Hematopoietic multipotent progenitor cell (in vitro differentiated cells): ENCODE data around the gene COL4A1. TPM values are rescaled to one million over a fixed set of nuclear protein-coding genes. Genes with fewer than 3 reads are reported as not detected.
A peak's percentile ranks its signal among the peaks of the same experiment; 100 is the strongest.

Experiments
- DNase-seq, 3 donors: peaks; one replicate each; pipeline ENCODE4 v3.0.0-alpha.2; 2011 to 2015; ENCODE audit warnings: low read depth in 2 of 3, low spot score in 2 of 3
- total RNA-seq: library from RNA; depleted of rRNA; stranded (reverse); fragments of >200 nt; gene quantifications from one replicate; pipeline ENCODE4 v1.2.3, GENCODE V29; 2012

The COL4A1 gene
- total RNA-seq, 1 donor = under 0.01 TPM

GRCh38 chr13:110228936-110229904 is 77.7 kb downstream of the COL4A1 start:
- DNase-seq = no peak

- DNase-seq = no peak
These were observed 78.9 kb downstream of the COL4A1 start for GRCh38 chr13:110227864-110228643.

GRCh38 chr13:110227416-110227815 is 79.5 kb downstream of the COL4A1 start:
- no peak for DNase-seq

GRCh38 chr13:110225609-110226574 is 81.1 kb downstream of the COL4A1 start:
- DNase-seq = no peak

GRCh38 chr13:110225003-110225402 is 82.0 kb downstream of the COL4A1 start:
- no peak for DNase-seq

GRCh38 chr13:110224519-110224918 is 82.4 kb downstream of the COL4A1 start:
- no peak for DNase-seq

- DNase-seq = no peak
These were observed 85.4 kb downstream of the COL4A1 start for GRCh38 chr13:110221406-110222117.

GRCh38 chr13:110220471-110220870 is 86.5 kb downstream of the COL4A1 start:
- peak in 1 of 3 donors; percentile 26 for DNase-seq

GRCh38 chr13:110218581-110219201 is 88.3 kb downstream of the COL4A1 start:
- DNase-seq = no peak

- no peak for DNase-seq
These were observed 89.1 kb downstream of the COL4A1 start for GRCh38 chr13:110217811-110218210.

GRCh38 chr13:110217085-110217484 is 89.9 kb downstream of the COL4A1 start:
- DNase-seq = no peak

GRCh38 chr13:110216398-110217041 is 90.4 kb downstream of the COL4A1 start:
- DNase-seq = no peak

- no peak for DNase-seq
These were observed 91.0 kb downstream of the COL4A1 start for GRCh38 chr13:110216006-110216397.

- no peak for DNase-seq
These were observed 91.4 kb downstream of the COL4A1 start for GRCh38 chr13:110215606-110216005.

- DNase-seq = no peak
These were observed 92.3 kb downstream of the COL4A1 start for GRCh38 chr13:110214637-110215036.

- DNase-seq = no peak
These were observed 93.4 kb downstream of the COL4A1 start for GRCh38 chr13:110213461-110214074.

- DNase-seq = no peak
These were observed 94.4 kb downstream of the COL4A1 start for GRCh38 chr13:110212529-110212928.

GRCh38 chr13:110211735-110212134 is 95.2 kb downstream of the COL4A1 start:
- DNase-seq = no peak
